GM18868 (cell line): Measurements from ENCODE around the gene CRTC3.
"Not testable (repeated sequence)": the region's sequence is repeated elsewhere in the genome, so short reads cannot be mapped to it uniquely, and the experiment has no call there.

Experiments used
- ATAC-seq: cut with Tn5 transposase; IDR thresholded peaks from one replicate; pipeline ENCODE4 v1.9.1; 2021; ENCODE audit warnings: mild to moderate bottlenecking, moderate library complexity; ENCODE audit not compliant: unreplicated experiment

Gene CRTC3

GRCh38 chr15:90529371-90530249 is at the start of gene CRTC3:
Gene CRTC3, plus strand, starts transcription at chr15:90529923. Its CDS starts 149 bp downstream, at chr15:90530072.
- peak; percentile 82 for ATAC-seq

- no peak for ATAC-seq
Measured at GRCh38 chr15:90481023-90481422, 48.7 kb upstream of the CRTC3 start.

- ATAC-seq = no peak
Measured at GRCh38 chr15:90482124-90483011, 47.4 kb upstream of the CRTC3 start.

GRCh38 chr15:90483012-90483307 is 46.8 kb upstream of the CRTC3 start:
- ATAC-seq = no peak

GRCh38 chr15:90483637-90484036 is 46.1 kb upstream of the CRTC3 start:
- ATAC-seq = no peak

- no peak for ATAC-seq
Measured at GRCh38 chr15:90487186-90487585, 42.5 kb upstream of the CRTC3 start.

GRCh38 chr15:90489514-90489913 is 40.2 kb upstream of the CRTC3 start:
- no peak for ATAC-seq

GRCh38 chr15:90489944-90490343 is 39.8 kb upstream of the CRTC3 start:
- ATAC-seq = no peak

GRCh38 chr15:90493647-90494046 is 36.1 kb upstream of the CRTC3 start:
- no peak for ATAC-seq

- no peak for ATAC-seq
Measured at GRCh38 chr15:90495067-90495466, 34.7 kb upstream of the CRTC3 start.

GRCh38 chr15:90496791-90497190 is 32.9 kb upstream of the CRTC3 start:
- no peak for ATAC-seq

GRCh38 chr15:90497376-90497775 is 32.3 kb upstream of the CRTC3 start:
- no peak for ATAC-seq

- no peak for ATAC-seq
Measured at GRCh38 chr15:90497912-90498311, 31.8 kb upstream of the CRTC3 start.

- no peak for ATAC-seq
Measured at GRCh38 chr15:90500171-90500570, 29.6 kb upstream of the CRTC3 start.

- ATAC-seq = no peak
Measured at GRCh38 chr15:90501898-90502297, 27.8 kb upstream of the CRTC3 start.

GRCh38 chr15:90510781-90511180 is 18.9 kb upstream of the CRTC3 start:
- ATAC-seq = not testable (repeated sequence)

- ATAC-seq = not testable (repeated sequence)
Measured at GRCh38 chr15:90511211-90511618, 18.5 kb upstream of the CRTC3 start.

GRCh38 chr15:90512276-90512675 is 17.4 kb upstream of the CRTC3 start:
- ATAC-seq = no peak

GRCh38 chr15:90512981-90513380 is 16.7 kb upstream of the CRTC3 start:
- no peak for ATAC-seq

- no peak for ATAC-seq
Measured at GRCh38 chr15:90513448-90513847, 16.3 kb upstream of the CRTC3 start.

GRCh38 chr15:90513893-90514292 is 15.8 kb upstream of the CRTC3 start:
- not testable (repeated sequence) for ATAC-seq

- no peak for ATAC-seq
Measured at GRCh38 chr15:90519688-90520087, 10.0 kb upstream of the CRTC3 start.
